GM18517 (cell line): Measurements from ENCODE around the gene TTC39B.

Source experiments
- ATAC-seq: cut with Tn5 transposase; IDR thresholded peaks from one replicate; pipeline ENCODE4 v1.9.1; 2021; ENCODE audit warnings: mild to moderate bottlenecking, moderate library complexity; ENCODE audit not compliant: unreplicated experiment

TTC39B gene

DNA sequence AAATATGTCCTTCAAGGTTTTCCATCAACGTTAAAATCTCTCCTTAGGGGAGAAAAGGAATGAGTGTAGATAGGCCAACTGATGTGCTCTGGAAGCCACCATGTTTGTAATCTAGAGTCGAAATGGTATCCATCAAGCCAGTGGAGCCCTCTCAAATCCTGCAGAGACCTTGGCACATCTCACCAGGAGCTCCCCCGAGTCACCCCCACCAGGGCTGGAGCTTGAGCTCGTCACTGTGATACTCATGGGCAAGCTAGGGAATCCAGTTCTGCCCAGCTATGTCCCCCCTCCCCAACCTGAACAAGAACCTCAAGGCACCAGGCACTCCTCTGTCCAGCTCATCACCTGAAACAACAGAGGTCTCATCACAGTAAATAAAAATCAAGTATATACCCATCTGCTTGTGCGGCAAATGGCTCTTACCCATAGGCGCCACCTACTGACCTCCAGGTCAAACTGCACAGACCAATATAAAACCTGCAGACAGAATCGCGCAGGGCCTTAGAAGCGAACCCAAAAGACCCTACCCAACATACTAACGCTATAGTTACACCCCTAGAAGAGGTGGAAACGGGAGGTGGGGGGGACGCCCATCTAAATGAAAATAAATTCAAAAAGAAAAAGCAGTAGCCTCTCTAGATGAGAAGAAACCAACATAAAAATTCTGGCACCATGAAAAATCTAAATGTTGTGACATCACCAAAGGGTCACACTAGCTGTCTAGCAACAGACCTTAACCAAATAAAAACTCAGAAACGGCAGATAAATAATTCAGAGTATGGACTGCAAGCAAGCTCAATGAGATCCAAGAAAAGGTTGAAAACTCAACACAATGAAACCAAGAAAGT is 75.0 kb downstream of the TTC39B start:
- no peak for ATAC-seq

DNA sequence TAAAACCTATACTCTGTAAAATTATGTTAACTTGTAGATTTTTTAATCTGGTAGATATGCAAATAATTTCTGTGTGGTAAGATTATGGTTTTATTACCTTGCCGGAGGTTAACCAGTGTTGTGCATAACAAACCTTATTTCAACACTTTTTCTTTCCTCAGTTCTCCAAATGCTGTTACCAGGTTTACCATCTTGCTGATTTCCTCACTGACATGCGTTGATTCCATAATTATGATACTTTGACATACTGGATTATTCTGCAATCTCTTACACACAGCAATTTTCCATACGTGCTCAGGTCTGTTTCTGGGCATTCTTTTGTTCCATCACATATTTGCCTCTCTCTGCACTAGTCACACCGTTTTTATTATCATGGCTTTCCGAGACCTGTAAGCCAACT is 77.6 kb downstream of the TTC39B start:
- no peak for ATAC-seq

DNA sequence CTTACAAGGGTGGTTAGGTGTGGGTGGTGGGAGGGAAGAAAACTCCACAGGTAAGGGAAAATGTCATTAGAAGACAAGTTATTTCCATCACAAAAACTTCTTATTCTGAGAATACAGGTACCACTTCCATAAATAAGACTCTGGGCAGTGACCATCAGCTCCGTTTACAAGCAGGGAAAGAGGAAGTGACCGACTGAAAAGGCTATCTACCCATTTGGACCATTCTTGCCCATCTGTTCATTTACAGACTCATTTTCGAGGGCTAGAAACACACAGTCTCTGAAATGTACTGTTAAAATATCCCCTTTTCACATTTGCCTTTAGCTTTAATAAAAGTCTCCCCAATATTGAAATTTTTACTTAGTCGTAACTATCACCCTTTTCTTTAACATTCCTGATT is 79.5 kb downstream of the TTC39B start:
- no peak for ATAC-seq

DNA sequence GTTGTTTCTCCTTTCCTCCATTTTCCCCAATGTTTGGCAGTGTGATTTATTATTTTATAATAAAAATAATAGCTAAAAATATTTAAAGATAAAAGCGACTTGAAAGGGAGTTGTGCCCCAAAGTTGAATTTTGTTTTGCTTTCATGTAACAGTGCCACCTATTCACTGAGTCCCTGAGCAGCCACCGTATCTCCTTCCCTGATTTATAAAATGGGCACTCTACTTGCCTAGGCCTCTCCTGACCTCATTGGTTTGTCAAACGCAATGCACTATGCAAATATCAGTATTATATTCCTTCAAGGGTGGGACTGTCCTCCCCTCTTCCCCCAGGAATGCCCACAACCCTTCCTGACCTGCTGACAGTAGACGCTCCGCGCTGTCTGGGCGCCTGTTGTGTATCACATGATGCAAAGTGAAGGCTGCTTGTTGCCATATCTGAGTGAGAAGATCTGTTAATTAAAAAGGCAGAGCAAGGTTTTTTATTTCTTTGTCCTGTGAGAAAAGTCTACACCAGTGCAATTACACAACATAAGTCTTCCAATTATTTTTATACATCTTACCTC is 81.4 kb downstream of the TTC39B start:
- ATAC-seq: no peak

DNA sequence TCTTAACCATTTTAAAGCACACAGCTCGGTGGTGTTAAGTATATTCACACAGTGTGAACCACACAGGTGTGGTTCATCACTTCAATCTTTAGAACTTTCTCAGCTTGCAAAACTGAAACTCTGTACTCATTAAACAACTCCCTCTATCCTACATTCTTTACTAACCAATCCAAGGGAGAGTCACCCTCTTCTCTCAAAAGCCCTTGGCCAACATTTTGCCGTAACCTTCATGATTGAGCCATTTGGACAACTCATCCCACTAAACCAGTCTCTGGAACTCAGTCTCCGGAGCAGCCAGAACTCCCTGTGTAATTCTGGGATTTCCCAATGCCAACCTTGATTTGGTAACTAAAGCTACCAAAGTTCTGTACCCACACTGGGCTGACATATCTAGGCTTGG is 84.7 kb downstream of the TTC39B start:
- no peak for ATAC-seq

DNA sequence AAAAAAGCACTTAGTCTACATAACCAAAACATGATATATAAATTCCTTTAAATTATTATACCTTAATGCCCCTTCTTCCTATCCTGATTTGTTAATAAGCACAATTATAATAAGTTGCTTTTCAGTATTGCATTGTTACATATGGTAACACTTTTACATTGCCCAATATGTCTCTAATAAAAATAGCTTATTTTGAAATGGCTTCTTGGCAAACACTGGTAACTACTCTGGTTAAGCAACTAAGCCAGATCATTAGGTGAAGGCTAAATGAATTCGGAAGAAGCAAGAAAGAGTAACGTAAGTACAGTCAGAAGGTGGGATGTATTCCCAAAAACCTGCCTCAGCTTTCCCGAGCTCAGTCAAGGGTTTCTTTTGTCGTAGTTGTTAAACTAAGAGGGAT is 85.3 kb downstream of the TTC39B start:
- no peak for ATAC-seq

DNA sequence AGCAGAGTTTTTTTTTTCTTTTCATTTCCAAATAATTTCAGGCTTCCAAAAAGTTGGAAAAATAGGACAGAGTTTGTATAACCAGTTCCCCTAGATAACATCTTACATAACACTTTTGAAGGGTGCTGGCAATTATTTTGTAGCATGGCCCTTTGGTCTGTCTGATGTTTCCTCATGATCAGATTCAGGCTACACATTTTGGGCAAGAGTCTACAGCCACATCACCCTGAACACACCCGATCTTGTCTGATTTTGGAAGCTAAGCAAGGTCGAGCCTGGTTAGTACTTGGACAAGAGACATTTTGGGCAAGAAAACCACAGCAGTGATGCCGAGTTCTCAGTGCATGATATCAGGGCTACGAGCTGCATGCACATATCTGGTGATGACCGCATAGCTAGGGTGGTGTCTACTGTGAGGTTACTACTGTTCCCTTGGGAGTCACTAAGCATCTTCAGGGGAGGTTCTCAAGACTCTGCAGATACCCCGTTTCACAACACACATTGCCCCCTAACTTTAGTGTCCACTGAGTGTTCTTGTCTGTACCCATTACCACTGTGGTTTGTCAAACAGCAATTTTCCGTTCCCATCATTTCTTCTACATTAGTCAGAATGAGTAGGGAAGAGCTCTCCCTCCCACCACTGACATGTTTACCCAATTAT is 86.2 kb downstream of the TTC39B start:
- no peak for ATAC-seq

DNA sequence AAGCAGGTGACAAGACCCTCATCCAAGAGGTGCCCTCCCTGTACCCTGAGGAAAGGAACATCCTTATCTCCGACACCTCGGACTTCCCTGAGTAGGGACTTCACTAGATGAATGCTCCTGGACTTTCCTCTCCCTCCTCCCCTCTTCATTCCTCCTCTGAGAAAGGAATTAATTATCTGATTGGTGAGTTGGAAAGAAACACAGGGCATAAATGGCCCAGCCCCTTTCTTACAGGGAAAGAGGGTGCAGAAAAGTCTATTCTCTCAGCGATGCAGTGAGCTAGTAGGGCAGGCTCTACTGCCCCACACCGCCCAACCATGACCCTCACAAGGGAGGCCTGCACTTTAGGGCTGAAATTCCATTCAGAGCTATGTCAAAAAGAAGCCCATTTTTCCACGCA is 87.5 kb downstream of the TTC39B start:
- ATAC-seq: no peak

DNA sequence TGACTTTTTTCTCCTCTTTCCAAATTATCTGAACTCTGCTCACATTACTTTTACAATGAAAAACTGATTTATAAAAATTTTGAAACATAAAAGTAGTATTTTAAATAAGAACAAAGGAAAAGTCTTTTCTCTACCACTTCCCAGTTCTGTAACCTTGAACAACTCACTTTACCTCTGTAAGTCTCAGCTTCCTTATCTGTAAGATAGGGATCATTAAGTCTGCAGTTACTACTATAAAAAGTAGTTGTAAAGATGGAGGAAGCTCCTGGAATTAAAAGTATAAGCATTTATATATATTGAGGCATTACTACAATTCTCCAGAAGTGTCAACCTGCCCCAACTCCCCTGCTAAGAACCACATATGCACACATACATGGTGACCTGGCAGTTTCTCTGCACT is 88.0 kb downstream of the TTC39B start:
- no peak for ATAC-seq

DNA sequence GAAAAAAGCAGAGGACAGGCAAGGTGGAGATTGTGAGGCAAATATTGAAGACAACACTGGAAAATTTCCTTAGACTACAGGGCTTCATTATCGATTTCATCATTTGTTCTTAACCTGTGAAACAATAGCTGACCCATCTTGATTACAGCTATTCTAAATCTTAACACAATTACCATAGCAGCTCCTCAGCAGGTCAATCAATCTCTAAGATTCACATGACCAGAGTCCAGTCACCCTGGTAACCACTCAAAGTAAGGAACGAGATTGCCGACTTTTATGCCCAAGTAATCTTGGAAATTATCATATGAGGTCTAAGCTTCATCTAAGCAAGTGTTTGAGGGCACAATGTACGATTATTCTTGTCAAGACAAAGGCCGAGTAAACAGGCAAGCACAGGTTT is 93.8 kb downstream of the TTC39B start:
- no peak for ATAC-seq

DNA sequence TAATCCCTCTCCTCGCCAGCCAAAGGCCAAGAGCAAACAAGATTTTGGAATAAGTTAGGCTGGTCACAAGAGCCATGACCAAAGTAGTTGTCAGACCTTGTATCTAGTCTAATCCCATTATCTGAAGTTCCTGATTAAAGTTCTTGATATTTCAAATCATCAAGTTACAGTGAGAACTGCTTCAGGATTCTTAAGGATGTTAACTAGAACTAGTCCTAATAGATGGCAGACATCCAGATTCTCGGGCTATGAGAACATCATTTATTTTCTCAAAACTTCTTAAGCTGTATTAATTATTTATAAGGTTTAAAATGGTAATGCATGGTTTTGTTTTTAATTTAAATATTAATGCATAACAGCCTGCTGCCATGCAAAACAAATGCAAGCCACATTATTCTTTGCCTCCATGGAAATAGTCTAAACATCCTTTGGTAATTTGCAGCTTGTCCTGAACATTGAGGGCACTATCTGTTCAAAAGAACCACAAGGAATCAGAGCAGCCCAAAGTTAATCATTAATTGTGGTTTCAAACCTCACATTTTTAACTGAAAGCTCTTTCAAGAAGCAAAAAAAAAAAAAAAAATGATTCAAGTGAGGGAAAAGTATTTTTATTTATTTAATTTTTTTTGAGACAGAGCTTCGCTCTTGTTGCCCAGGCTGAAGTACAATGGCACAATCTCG is 95.1 kb downstream of the TTC39B start:
- peak; percentile 10 for ATAC-seq

DNA sequence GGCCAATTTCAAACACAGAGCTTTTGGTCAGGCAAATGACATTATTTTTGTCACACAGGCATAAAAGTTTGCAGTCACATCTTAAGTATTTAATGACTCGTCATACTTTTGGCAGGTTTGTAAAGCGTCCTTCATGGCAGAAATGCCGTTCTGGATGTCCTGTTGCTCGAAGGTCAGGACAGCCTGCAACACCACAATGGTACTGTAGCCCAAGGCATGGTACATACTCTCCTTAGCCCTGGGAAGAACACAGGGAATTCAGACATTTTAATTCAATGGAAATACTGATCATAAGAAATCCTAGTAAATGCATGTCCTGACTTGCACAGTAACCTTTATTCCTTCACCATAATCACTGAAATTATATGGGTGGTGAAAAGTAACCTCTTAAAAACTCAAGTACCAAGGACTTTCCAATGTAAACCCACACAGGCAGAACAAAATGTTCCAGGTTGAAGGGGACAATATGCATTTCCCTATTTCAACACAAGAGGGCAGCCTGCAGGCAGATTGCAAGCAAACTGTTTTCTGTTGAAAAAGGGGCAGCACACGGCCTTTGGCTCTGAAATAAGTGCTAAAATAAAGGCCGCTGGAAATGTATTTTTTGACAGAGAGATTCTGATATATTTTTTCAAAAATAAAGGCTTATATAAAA is 95.7 kb downstream of the TTC39B start:
- ATAC-seq: peak; percentile 71

DNA sequence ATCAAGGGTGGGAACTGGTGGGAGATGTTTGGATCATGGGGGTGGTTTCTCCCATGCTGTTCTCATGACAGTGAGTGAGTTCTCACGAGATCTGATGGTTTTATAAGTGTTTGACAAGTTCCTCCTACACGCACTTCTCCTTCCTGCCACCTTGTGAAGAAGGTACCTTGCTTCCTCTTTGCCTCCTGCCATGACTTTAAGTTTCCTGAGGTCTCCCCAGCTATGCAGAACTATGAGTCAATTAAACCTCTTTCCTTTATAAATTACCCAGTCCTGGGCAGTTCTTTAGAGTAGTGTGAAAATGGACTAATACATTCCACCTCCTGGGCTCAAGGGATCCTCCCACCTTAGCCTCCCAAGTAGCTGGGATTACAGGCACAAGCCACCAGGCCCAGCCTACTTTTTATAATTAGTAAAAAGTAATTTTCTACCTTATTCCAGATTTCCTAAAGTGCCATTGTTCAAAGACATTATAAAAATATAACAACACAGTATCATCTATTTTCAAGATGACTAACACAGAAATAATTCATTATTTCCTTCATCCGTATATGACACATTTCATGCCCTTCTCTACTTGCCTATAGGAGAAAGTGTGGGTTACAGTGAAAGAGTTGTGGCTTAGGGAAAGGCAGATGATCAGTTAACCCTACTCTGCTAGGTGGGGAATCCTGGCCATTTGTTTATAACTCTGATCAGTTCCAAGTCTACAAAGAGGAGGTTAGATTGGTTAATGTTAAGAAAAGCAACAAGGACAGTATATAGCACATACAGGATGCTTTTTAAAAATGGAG is 99.9 kb downstream of the TTC39B start:
- ATAC-seq: no peak

DNA sequence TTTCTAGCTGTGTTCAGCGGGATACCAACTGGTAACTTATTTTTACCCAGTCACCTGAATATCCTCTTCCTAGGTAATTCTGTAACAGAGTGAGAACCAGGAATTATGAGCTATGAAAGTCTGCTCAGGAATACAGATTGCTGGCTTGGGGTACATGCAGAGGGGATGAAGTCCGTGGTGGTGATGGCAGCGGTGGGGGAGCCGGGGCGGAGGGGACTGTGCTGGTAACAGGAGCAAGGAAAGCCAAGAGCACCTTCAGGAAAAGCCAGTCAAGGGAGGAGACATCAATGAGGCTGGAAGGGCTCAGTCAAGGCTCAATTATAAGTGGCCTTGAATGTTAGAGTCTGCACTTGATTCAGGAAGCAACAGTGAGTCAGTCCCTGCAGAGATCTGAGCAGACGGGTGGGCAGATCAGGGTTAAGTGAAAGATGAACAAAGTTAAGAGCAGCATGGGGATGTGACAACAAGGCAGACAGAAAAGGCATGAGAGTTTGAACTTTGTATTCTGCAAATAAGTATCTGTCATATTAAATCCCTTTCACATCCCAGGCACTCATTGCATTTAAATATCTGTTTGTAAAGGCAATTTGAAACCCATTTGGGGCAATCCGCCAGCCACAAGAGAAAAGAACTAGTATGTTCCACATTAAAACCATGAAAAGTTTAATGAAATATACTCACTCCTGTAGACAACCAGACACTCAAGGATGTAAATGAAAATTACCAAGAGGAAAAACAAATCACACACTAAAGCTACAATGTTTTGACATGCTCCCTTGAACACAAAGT is 101.2 kb downstream of the TTC39B start:
- no peak for ATAC-seq

DNA sequence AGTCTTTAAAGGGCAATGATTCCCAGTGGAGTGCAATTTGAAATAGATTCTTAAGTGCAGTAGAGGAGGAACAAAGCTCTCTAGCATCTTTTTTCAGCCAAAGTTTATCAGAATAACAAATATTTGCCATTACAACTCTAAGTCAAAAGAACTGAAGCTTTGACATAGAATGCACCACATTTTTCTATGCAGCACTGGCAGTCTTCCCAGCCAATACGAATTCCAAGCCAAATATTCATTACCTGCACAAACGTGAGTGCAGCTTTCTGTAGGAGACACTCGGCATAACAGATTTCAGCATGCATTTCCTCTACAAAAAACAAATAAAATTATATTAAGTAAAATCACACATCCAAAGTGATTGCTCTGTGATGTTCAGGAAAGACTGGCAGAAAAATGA is 103.4 kb downstream of the TTC39B start:
- ATAC-seq: no peak

DNA sequence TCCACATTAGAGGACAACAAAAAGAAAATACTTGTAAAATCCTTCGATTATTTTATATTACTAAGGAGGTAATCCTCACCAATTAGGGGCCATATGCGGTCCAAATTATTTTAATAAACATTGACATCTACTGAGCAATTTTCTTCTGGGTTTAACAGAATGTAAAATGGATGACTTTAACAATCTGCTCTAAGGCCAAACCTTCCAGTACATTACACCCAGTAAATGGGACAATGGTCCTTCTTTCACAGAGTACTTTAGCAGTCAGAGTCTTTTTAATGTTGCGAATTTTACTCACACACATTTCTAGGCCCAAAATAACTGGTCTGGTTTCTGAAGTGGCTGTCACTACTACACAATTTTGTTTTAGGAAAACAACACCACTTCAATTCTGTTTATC is 106.9 kb downstream of the TTC39B start:
- no peak for ATAC-seq

DNA sequence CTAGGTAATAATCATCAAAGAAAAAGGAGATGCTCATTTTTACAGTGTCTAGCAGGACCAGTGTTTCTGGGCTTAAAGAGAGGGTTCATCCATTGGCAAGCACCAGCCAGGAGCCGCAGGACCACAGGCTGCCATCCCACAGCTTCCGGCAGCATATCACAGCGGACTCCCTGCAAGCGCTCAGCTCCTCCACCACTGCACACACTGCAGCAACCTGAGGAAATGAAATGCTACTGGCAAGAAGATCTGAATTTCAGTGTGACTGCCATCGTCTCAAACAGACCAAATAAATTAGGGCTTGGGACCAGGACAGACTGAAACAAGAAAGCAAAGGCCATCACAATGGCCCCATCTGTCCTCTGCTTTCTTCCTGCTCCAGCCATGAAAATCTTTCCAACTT is 114.2 kb downstream of the TTC39B start:
- no peak for ATAC-seq

DNA sequence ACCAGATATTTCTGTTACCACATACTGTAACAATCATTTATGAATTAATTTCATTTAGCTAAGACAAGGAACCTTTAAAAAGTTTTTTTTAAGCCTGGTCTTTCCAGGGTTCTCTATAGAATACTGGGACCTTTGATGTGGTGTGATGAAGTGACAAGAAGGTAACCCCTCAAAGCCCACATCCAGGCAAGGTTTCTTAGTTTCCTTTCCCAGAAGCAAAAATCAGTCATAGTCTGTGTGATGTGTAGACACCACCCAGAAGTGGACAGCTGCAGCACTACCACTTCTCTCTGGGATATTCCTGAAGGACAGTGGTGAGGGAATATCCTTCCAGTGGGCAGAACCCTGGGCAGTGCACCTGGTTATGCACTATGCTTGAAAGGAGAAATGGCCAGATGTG is 115.6 kb downstream of the TTC39B start:
- ATAC-seq: no peak

DNA sequence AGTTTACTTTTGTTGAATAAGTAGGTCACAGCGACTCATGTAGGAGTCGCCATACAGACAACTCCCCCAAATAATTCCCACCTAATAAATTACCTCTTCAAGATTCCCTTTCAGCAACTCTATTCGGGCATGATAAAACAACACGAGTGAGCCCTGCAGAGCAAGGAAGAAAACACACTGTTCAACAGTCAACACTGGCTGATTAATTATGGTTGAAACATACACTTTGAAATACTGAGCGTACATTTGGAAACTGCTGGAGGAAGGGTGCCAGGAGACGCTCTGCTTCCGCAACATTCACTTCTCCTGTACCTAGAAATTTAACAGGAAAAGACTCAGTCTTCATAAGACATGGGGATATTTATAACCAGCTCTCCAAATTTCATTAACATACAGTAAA is 117.5 kb downstream of the TTC39B start:
- no peak for ATAC-seq

DNA sequence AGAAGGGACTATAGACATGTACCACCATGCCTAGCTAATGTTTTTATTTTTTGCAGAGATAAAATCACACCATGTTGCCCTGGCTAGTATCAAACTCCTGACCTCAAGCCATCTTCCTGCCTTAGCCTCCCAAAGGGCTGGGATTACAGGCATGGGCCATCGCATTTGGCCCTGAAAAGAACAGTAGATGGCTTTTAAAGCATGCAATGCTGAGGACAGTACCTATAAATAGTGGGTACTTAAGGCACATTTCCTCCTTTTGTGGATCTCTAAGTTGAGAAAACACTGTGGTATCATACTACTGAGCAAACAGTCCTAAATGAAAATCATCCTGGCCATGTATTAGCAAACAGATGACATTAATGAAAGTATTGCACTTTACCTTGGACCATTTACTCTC is 119.4 kb downstream of the TTC39B start:
- ATAC-seq: no peak
